Sigmoid colon (tissue), 4 donors: ENCODE data around the gene MAP1LC3B.

Experiments
- CTCF ChIP-seq, 4 experiments: fragments of 450-650 bp in 3 of 4; fragments of 200-600 bp in 1 of 4; IDR thresholded peaks; one replicate each; pipeline ENCODE4 v1.5.1; 2016 to 2019; ENCODE audit warnings: antibody characterized with exemption in 4 of 4, mild to moderate bottlenecking in 3 of 4, moderate library complexity in 2 of 4
- EP300 ChIP-seq, 4 donors: sonication (generic); formaldehyde crosslinking; IDR thresholded peaks; one replicate each; pipeline ENCODE4 v1.6.1; 2017; ENCODE audit warnings: antibody characterized with exemption in 4 of 4

- no peak for TF ChIP-seq EP300 (IDR thresholded peaks at IDR 0.05)
- no peak for TF ChIP-seq CTCF (IDR thresholded peaks at IDR 0.05)
Measured at GRCh38 chr16:87383505-87384161, 8.5 kb upstream of the MAP1LC3B start, which contains the start of gene FBXO31.
